OCI-LY1 (cell line): ENCODE results near the gene DTL.
A peak's percentile ranks its signal among the peaks of the same experiment; 100 is the strongest.

Source experiments
- H2AFZ ChIP-seq: fragments of 200-600 bp; sonication (generic), shearing (Covaris generic); 2 replicates; pipeline ENCODE4 v1.6.0; 2014; ENCODE audit warnings: antibody characterized with exemption, mild to moderate bottlenecking, low read length
- H3F3A ChIP-seq: fragments of 200-600 bp; sonication (generic), shearing (Covaris generic); 2 replicates; pipeline ENCODE4 v1.6.0; 2014; ENCODE audit warnings: mild to moderate bottlenecking, antibody characterized with exemption, low read length, moderate library complexity; ENCODE audit not compliant: insufficient read depth
- H3K27ac ChIP-seq: fragments of 200-600 bp; sonication (generic); 2 replicates; pipeline ENCODE4 v1.5.1; 2014; ENCODE audit warnings: low read length, mixed run types, mild to moderate bottlenecking, low read depth; ENCODE audit not compliant: poor library complexity, severe bottlenecking
- H3K27me3 ChIP-seq: fragments of 200-600 bp; sonication (generic); 2 replicates; pipeline ENCODE4 v1.6.0; 2014; ENCODE audit warnings: antibody characterized with exemption, mild to moderate bottlenecking, low read length, moderate library complexity; ENCODE audit not compliant: insufficient read depth
- H3K36me3 ChIP-seq: fragments of 200-600 bp; sonication (generic); 2 replicates; pipeline ENCODE4 v1.6.1; 2014; ENCODE audit warnings: mild to moderate bottlenecking, antibody characterized with exemption, low read length, moderate library complexity, mixed read lengths; ENCODE audit not compliant: insufficient read depth
- H3K4me1 ChIP-seq: fragments of 200-600 bp; sonication (generic); 2 replicates; pipeline ENCODE4 v1.5.1; 2014; ENCODE audit warnings: mild to moderate bottlenecking, low read length, moderate library complexity; ENCODE audit not compliant: insufficient read depth, severe bottlenecking
- H3K4me2 ChIP-seq: fragments of 200-600 bp; sonication (generic), shearing (Covaris generic); 2 replicates; pipeline ENCODE4 v1.6.1; 2014; ENCODE audit warnings: low read length
- H3K4me3 ChIP-seq: fragments of 200-600 bp; sonication (generic); 2 replicates; pipeline ENCODE4 v1.5.1; 2014; ENCODE audit warnings: low read length, low read depth, mild to moderate bottlenecking, mixed read lengths; ENCODE audit not compliant: poor library complexity, severe bottlenecking
- H3K79me2 ChIP-seq: fragments of 200-600 bp; shearing (Covaris generic); 2 replicates; pipeline ENCODE4 v1.6.1; 2016; ENCODE audit warnings: mixed run types, low read length, mixed read lengths; ENCODE audit not compliant: insufficient read depth
- H3K9ac ChIP-seq: fragments of 200-600 bp; sonication (generic), shearing (Covaris generic); 2 replicates; pipeline ENCODE4 v1.6.1; 2014; ENCODE audit warnings: mild to moderate bottlenecking, low read length, mixed read lengths
- H3K9me2 ChIP-seq: fragments of 200-600 bp; sonication (generic), shearing (Covaris generic); 2 replicates; pipeline ENCODE4 v1.6.1; 2014; ENCODE audit warnings: low read depth, mild to moderate bottlenecking, low read length, mixed read lengths
- H3K9me3 ChIP-seq: fragments of 200-600 bp; shearing (Covaris generic); 2 replicates; pipeline ENCODE4 v1.6.1; 2014; ENCODE audit warnings: low read length, mixed read lengths
- H4K20me1 ChIP-seq: fragments of 200-600 bp; sonication (generic), shearing (Covaris generic); 2 replicates; pipeline ENCODE4 v1.6.0; 2016; ENCODE audit warnings: mild to moderate bottlenecking, low read length; ENCODE audit not compliant: insufficient read depth
- CTCF ChIP-seq: fragments of 200-600 bp; sonication (generic), shearing (Covaris generic); IDR thresholded peaks from 2 replicates; pipeline ENCODE4 v1.5.1; 2017; ENCODE audit warnings: mild to moderate bottlenecking, antibody characterized with exemption, low read length, moderate library complexity, mixed read lengths
- EZH2 ChIP-seq: fragments of 200-600 bp; sonication (generic), shearing (Covaris generic); IDR thresholded peaks from 2 replicates; pipeline ENCODE4 v1.8.0; 2017; ENCODE audit warnings: borderline replicate concordance, mixed run types, mild to moderate bottlenecking, antibody characterized with exemption, low read length, moderate library complexity, mixed read lengths

Gene DTL

GRCh38 chr1:212118872-212119260 is 83.3 kb downstream of the DTL start:
- Histone ChIP-seq H3K4me1 (peaks cover 21% of the 10 kb centered on the region), H3F3A (no peaks in the 10 kb centered on the region), H3K9me2 (no peaks in the 10 kb centered on the region), H3K27ac (peak overlapping the region; percentile 83), H3K79me2 (no peaks in the 10 kb centered on the region), H4K20me1 (no peaks in the 10 kb centered on the region), H3K9me3 (no peaks in the 10 kb centered on the region), H3K4me2 (no peak overlapping the region; the same call in 1 of the 2 replicates), H3K4me3 (no peak overlapping the region), H3K36me3 (no peaks in the 10 kb centered on the region), H3K27me3 (no peaks in the 10 kb centered on the region), H3K9ac (no peak overlapping the region; the same call in 1 of the 2 replicates), H2AFZ (no peak overlapping the region)
- TF ChIP-seq CTCF (no peak), EZH2 (no peak)

DNA sequence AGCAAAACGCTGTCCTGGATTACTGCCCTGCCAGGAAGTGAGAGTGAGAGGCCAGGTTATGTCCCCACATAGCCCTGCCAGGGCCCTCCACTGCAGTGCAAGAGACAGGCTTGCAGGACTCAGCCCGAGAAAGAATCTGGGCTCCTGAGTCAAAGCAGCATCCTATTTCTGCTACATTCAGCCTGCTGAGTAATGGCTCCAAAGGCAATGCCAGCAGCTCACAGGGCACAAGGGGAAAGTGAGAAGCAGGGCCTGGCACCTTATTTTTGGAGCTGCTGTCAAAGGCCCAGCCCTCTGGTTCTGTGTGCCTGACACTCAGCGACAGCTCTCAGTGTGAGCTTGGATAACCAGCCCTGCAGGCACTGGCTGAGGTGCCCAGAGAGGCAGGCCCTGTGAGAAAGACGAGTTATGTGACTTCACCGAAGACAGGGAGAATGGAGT is 83.9 kb downstream of the DTL start:
- no peaks in the 10 kb centered on the region for H3F3A ChIP-seq
- H3K36me3 ChIP-seq: no peaks in the 10 kb centered on the region
- peak overlapping the region; percentile 83 for H3K27ac ChIP-seq
- H2AFZ ChIP-seq: no peak overlapping the region
- no peak overlapping the region; the same call in 1 of the 2 replicates for H3K9ac ChIP-seq
- H3K4me3 ChIP-seq: no peak overlapping the region
- no peaks in the 10 kb centered on the region for H3K27me3 ChIP-seq
- H3K4me1 ChIP-seq: peaks cover 21% of the 10 kb centered on the region
- no peaks in the 10 kb centered on the region for H3K9me2 ChIP-seq
- no peak overlapping the region for H3K4me2 ChIP-seq
- no peaks in the 10 kb centered on the region for H3K79me2 ChIP-seq
- H4K20me1 ChIP-seq: no peaks in the 10 kb centered on the region
- H3K9me3 ChIP-seq: no peaks in the 10 kb centered on the region
- no peak for TF ChIP-seq EZH2
- TF ChIP-seq CTCF: no peak

DNA sequence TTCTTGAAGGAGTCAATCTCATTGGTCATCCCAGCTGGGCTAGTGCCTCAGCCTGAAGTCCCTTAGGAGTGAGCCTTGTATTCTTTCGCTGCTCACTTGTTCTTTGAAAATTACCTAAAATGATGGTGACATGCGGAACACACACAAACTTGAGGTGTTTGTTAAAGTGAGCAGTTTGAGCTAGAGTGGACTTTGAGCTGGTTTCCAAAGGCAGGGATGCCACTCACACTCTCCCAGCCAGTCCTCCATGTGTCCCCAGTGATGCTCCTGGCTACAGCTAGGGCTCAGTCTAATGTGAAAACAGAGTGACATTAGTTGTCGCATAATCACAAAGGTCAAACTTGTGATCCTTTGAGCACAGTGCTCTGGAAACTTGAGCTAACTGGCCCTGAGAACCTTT is 84.3 kb downstream of the DTL start:
- Histone ChIP-seq H3K4me1 (peaks cover 25% of the 10 kb centered on the region), H3K27me3 (no peaks in the 10 kb centered on the region), H3K9ac (no peak overlapping the region), H3K27ac (peak overlapping the region; percentile 83), H3K79me2 (no peaks in the 10 kb centered on the region), H3K36me3 (no peaks in the 10 kb centered on the region), H3K9me2 (no peaks in the 10 kb centered on the region), H4K20me1 (no peaks in the 10 kb centered on the region), H3F3A (no peaks in the 10 kb centered on the region), H3K4me2 (no peak overlapping the region), H3K9me3 (no peaks in the 10 kb centered on the region), H2AFZ (no peak overlapping the region), H3K4me3 (no peak overlapping the region)
- no peak for TF ChIP-seq CTCF
- TF ChIP-seq EZH2: no peak
